DMS53 (cell line): ENCODE data around the gene PHRF1.

Experiments used
- DNase-seq: peaks from one replicate; lab custom pipeline; 2025; lab: John Stamatoyannopoulos, UW

PHRF1 gene

GRCh38 chr11:596374-596773 is 20.1 kb downstream of the PHRF1 start:
- DNase-seq = no peak

GRCh38 chr11:597166-597725 is 21.0 kb downstream of the PHRF1 start:
- peak; percentile 38 for DNase-seq

GRCh38 chr11:598005-598680 is 21.9 kb downstream of the PHRF1 start:
- no peak for DNase-seq

GRCh38 chr11:601573-602245 is 25.4 kb downstream of the PHRF1 start:
- no peak for DNase-seq

GRCh38 chr11:603154-603553 is 26.9 kb downstream of the PHRF1 start:
- no peak for DNase-seq

- no peak for DNase-seq
These were observed 29.2 kb downstream of the PHRF1 start for GRCh38 chr11:605286-606129.

- peak; percentile 62 for DNase-seq
These were observed 30.0 kb downstream of the PHRF1 start for GRCh38 chr11:606245-606644.

GRCh38 chr11:607020-607780 is 30.9 kb downstream of the PHRF1 start:
- DNase-seq = no peak

- DNase-seq = no peak
These were observed 31.8 kb downstream of the PHRF1 start for GRCh38 chr11:607971-608659.

GRCh38 chr11:608791-609251 is 32.6 kb downstream of the PHRF1 start:
- no peak for DNase-seq

- no peak for DNase-seq
These were observed 33.1 kb downstream of the PHRF1 start for GRCh38 chr11:609341-609811.

GRCh38 chr11:610146-610801 is 34.0 kb downstream of the PHRF1 start:
- DNase-seq = no peak

- peak; percentile 34 for DNase-seq
These were observed 35.0 kb downstream of the PHRF1 start for GRCh38 chr11:611001-611996.

- DNase-seq = peak; percentile 94
These were observed 36.1 kb downstream of the PHRF1 start for GRCh38 chr11:612201-612960.

GRCh38 chr11:612961-613300 is 36.7 kb downstream of the PHRF1 start:
- no peak for DNase-seq

- DNase-seq = peak; percentile 97
These were observed 37.2 kb downstream of the PHRF1 start for GRCh38 chr11:613369-613968.

GRCh38 chr11:614021-614622 is 37.9 kb downstream of the PHRF1 start:
- peak; percentile 53 for DNase-seq
